Activated CD4-positive, CD25-positive, alpha-beta regulatory T cell (primary cell): ENCODE results near the gene ZNF397.
A peak's percentile ranks its signal among the peaks of the same experiment; 100 is the strongest.
"Not testable (repeated sequence)": the region's sequence is repeated elsewhere in the genome, so short reads cannot be mapped to it uniquely, and the experiment has no call there.

ENCODE experiments used
- DNase-seq, 4 experiments: peaks; one replicate each; lab custom pipeline; 2025; lab: John Stamatoyannopoulos, UW

The ZNF397 gene

DNA sequence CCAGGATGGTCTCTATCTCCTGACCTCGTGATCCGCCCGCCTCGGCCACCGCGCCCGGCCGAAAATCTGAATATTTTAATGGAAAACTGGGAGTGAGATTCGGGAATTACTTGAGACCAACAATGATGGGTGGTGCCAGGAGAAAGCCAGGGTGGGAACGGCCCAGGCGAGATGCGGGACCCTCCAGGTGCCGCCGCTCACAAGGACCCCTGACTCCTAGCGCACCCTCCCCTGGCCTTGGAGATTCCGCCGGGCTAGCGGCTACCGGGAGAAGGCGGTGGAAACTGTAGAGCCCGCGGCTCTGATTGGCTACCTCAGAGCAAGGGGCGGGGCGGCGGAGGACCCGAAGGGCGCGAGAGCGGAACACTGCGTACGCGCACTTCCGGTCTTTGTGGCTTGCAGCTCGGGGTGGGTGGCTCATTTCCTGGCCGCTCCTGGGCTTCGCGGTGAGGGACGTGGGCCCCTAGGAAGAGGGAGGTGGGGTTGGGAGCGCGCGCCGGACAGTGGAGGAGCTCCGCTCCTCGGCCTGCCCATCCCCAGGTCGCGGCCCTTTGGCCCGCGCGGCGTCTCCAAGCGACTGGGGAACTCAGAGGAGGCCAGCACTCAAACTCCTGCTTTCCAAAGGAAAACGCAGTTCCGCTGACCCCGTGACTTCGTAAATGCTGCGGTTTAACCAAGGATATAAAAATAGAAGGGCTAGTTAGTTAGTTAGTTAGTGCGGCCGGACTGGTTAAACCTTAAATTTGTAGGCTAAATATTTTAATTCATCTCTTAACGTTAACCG, at the start of gene ZNF397:
Gene ZNF397, plus strand, starts transcription at position 371 of the 784 bp plus-strand sequence. CDS start 1,437 bp downstream, outside the sequence.
- DNase-seq, result peak; percentile 82 to 91 (median 90)

DNA sequence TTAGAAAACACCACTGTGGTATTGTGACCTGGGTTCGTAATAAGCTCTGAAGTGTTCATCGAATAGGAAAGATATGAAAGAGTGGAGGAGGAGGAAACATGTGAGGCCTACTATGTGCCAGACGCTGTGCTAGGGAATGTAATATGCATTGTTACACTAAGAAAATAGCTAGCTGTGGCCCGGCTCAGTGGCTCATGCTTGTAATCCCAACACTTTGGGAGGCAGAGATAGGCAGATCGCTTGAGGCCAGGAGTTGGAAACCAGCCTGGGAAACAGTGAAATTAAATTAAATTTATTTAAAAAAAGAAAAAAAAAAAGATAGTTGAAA, 49.2 kb upstream of the ZNF397 start:
- DNase-seq, result no peak

DNA sequence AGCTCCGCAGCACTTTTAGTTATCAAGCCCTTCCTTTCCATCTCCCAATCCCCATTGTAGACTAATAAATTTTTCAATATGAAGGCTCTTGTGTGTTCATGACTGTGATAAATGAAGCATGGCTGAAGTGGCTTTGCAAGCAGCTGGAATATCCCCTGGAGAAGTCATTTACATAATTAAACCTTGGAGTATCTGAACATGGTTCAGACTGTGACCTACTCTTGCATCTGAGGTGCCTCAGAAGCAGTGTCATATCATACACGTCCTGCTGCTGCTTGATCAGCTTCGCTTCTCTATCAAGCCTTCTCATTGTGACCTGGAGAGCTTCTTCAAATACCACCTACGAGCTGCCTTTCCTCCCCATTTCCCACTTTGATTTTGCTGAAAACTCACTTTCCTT, 48.4 kb upstream of the ZNF397 start:
- no peak for DNase-seq

DNA sequence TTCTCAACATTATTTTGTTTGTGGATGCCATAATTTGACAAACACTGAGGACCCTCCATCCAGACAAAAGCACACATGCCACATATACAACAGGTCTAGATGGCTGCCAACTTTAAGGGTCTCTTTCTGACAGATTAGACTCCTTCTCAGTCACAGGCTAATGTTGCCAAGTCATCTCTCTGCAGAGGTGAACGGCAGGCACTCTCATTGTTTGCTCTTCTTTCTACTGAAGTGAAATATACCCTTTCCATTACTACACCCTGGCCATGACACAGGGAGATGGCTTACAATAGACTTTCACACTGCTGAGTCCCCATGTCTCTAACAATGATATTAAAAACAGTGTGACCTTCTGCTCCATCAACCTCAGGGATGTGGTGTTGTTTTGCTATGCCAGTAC, 47.5 kb upstream of the ZNF397 start:
- DNase-seq, result no peak

DNA sequence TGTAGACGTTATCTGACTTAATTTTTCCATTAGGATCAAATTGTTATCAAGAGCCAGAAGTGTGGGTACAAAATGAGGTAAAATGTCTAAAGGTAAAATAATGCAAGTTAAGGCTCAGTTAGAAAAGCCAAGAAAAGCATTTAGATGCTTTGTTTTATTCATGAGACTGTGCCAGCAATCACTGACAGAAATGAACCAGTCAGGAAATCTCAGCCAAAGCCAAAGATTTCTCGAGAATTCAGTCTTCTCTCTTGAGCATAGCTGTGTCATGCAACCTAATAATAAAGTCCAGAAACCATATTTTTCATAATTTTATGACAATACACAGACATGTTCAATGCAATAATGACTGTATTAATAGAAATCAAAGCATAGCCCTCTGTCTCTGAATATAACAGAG, 43.5 kb upstream of the ZNF397 start:
- DNase-seq, result no peak

DNA sequence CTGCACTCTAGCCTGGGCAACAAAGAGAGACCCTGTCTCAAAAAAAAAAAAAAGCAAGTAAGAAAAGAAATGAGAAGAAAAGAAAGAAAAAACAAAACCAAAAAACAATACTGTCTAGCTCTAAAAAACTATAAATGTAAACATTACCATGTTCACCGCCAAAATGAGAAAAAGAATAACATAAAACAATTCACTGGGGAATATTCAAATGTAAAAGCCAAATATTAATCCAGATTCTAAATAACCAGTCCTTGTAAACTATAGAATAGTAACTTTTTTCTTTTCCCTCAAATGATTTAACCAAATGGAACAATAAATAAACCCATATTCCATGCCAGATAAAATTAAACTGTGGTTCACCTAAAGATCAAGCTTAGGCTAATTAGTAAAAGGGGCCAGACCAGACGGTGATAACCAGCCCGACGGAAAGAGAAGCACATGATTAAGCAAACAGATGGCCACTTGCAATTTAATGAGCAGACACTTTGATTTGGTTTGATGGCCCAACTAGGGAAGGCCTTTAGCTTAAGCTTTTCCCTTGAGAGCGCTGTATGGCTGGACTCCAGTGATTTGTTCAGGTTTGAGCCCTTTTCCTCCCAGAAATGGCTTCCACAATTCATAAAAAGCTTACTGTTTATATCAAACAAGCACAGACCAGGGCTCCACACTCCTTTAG, 39.4 kb upstream of the ZNF397 start:
- no peak for DNase-seq

DNA sequence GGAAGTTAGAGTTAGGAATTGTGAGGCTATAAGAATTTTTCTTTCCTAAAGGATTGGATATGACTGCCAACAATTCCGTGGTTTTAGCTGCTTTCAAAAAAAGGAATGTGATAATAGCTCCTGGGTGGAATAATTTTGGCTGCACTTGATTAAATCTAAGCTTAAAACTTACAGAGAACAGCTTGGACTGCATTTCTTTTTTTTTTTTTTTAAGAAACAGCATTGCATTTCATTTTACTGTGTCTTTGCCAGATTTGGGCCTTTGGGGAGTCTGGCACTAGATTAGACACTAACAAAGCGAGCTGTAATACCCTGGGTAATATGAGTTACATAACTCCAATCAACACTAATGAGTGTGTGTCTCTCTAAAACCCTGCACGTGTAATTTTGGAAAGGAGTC, 37.8 kb upstream of the ZNF397 start:
- no peak for DNase-seq

DNA sequence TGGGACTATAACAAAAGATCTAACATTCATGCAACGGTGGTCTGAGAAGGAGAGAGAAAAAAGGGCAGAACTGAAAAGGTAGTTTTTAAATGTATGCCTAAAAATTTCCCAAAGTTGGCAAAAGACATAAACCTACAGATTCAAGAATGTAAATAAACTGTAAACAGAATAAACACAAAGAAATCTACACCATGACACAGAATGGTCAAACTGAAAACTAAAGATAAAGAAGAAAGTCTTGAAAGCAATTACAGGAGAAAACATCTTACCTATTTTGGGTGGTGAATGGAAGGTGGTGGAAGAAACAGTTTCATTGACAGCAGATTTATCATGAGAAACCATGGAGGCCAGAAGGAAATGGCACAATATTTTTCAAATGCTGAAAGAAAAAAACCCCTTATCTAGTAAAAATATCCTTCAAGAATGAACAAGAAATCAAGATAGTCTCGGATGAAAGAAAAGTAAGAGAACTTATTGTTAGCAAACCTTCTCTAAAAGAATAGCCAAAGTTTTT, 35.6 kb upstream of the ZNF397 start:
- DNase-seq, result no peak

DNA sequence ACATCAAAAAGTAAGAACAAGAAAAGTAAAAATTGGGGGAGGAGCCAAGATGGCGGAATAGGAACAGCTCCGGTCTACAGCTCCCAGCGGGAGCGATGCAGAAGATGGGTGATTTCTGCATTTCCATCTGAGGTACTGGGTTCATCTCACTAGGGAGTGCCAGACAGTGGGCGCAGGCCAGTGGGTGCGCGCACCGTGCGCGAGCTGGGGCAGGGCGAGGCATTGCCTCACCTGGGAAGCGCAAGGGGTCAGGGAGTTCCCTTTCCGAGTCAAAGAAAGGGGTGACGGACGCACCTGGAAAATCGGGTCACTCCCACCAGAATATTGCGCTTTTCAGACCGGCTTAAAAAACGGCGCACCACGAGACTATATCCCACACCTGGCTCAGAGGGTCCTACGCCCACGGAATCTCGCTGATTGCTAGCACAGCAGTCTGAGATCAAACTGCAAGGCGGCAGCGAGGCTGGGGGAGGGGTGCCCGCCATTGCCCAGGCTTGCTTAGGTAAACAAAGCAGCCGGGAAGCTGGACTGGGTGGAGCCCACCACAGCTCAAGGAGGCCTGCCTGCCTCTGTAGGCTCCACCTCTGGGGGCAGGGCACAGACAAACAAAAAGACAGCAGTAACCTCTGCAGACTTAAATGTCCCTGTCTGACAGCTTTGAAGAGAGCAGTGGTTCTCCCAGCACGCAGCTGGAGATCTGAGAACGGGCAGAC, 34.9 kb upstream of the ZNF397 start:
- DNase-seq, result not testable (repeated sequence)

DNA sequence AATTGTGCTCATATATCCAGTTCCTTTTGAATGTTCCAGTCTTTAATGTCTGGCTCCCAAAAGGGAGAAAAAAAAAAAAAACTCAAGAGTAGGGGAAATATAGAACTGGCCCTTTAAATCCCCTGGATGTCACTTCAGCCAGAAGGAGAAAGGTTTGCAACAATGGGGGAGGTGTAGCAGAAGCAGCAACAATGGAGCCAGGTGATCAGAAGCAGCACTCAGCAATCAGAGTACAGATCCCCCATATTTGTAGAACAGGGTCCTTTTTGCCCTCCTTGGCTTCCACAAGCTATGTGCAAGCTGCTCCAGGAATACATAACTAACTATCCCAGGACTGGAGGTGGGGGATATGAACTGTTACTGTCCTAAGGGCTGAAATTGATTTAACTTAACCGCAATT, 25.8 kb upstream of the ZNF397 start:
- no peak for DNase-seq

DNA sequence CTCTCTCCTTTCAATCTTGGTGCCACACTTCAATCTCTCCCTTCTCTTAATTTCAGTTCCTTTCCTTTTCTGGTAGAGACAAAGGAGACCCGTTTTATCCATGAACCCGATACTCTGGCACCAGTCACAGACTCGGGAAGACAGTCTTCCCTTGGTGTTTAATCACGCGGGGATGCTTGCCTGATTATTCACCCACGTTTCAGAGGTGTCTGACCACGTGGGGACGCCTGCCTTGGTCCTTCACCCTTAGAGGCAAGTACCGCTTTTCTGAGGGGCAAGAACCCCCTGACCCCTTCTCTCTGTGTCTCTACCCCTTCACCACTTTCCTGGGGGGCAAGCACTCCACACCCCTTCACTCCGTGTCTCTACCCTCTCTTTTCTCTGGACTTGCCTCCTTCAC, 24.2 kb upstream of the ZNF397 start:
- DNase-seq, result not testable (repeated sequence)

DNA sequence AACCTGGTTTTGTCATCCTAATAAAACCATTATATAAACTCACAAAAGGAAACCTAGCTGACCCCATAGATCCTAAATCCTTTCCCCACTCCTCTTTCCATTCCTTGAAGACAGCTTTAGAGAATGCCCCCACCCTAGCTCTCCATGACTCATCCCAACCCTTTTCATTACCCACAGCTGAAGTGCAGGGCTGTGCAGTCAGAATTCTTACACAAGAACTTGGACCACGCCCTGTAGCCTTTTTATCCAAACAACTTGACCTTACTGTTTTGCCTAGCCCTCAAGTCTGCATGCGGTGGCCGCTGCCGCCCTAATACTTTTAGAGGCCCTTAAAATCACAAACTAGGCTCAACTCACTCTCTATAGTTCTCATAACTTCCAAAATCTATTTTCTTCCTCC, 21.5 kb upstream of the ZNF397 start:
- DNase-seq, result not testable (repeated sequence)

DNA sequence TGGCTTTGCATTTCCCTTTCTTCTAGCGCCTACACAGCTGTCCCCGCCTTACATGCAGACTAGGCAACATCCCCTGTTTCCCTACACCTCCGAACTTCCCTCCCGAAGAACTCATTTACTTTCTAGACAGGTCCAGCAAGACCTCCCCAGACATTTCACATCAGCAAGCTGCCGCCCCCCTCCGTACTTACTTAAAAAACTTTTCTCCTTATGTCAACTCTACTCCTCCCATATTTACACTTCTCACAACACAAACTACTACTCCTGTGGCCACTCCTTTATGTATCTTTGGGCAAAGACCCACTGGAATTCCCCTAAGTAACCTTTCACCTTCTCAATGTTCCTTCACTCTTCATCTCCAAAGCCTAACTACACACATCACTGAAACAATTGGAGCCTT, 20.4 kb upstream of the ZNF397 start:
- no peak for DNase-seq

DNA sequence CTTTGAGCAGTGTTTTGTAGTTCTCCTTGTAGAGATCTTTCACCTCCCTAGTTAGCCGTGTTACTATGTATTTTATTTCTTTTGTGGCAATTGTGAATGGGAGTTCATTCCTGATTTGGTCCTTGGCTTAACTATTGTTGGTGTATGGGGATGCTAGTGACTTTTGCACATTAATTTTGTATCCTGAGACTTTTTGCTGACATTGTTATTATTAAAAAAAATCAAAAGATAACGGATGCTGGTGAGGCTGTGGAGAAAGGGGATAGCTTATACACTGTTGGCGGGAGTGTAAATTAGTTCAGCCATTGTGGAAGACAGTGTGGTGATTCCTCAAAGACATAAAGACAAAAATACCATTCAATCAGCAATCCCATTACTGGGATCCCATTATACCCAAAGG, 17.0 kb upstream of the ZNF397 start:
- no peak for DNase-seq

DNA sequence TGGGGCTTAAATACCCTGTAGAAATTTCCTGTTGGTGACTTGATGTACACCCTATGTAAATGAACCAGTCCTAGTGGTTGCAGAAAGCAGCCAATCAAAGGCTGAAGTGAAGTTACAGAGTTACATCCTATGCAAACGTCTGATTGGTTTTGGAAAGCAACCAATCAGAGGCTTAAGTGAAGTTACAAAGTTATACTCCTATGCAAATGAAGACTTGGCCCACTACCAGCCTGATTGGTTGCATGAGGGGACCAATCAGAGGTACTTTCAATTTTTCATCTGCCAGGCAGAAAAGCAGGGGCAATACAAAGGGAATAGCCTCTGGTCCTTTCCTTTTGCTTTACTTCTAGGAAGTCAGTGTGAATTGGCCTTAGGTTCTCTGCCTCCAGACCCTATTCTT, 13.6 kb upstream of the ZNF397 start:
- no peak for DNase-seq

DNA sequence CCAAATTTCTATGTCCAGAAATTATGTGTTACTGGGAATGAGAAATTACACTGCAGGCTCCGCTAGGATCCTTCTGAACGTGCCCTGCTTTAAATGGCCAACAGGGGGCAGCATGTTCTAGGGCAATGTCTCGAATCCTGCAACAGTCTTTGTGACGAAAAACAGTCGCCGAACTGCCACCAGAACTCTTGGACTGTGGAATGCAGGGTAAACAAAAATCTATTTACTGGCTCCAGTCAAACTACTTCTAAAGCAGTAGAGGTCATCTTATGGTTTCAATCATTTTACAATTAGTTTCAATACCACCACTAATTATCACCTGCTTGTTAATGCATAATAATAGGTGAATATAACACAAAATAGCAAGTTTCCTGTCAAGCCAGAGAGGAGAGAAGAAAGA, 9.8 kb upstream of the ZNF397 start:
- peak; percentile 36 to 70 (median 52) for DNase-seq

DNA sequence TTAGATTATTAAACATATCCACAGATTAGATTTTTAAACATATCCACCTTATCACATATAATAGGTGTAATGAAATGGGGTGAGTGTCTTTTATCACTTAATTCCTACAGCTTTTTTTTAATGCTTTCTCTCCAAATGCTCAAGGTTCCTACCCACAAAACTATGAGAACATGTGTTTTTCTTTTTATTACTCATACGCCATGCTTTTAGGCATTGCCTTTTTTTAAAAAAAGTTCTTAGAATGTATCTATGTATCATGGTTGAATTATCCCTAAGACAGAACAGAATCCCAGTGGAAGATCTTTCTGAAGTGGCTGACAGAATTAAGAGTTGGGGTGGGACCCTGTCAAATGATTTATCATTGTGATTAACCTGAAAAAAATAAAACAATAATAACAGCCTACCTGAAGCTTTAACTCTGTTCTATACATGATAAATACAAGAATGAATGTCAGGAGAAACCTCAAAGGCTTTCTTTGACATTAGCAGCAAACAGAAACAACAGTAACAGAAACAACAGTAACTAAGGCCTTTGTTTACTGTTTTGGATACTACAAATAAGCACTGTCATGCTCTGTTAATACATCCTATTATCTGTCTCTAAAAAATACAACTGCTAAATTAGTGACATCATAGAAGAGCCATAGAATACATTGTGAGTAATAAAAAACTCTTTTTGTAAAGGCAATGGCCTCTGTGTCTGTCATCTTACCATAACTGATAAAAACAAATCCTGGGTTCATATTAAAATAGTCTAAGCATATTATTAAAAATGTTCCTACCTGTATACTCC, 4.1 kb upstream of the ZNF397 start:
- DNase-seq, result no peak

DNA sequence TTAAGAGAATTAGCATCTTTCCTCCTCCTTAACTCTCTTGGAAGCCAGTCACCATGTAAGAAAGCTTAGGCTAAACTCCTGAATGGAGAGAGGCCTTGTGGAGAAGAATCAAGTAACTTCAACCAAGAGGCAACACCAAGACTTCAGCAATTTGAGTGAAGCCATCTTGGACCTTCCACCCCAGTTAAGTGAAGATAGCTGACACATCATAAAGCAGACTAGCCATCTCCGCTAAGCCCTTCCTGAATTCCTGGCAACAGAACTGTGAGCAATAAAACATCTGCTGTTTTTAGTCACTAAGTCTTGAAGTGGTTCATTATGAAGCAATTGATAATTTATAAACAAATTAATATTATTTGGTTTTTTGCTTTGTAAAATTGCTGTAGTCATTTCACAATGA, 1.5 kb upstream of the ZNF397 start:
- no peak for DNase-seq

DNA sequence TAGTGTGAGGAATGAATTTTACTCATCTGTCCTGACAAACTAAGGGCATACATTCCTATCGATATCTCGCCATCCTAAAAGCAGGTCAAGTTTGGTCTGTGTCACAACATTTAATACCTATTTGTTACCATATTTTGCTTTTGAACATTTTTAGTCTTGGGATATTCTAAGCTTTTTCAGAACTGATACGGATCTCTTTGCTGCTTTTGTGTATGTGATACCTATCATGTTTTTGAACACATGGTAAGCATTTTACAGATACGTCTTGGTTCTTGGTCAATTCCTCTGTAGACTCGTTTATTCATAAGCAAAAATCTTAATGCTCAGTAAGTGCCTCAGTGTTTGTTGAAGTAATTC, 592 bp downstream of the ZNF397 start:
- no peak for DNase-seq

DNA sequence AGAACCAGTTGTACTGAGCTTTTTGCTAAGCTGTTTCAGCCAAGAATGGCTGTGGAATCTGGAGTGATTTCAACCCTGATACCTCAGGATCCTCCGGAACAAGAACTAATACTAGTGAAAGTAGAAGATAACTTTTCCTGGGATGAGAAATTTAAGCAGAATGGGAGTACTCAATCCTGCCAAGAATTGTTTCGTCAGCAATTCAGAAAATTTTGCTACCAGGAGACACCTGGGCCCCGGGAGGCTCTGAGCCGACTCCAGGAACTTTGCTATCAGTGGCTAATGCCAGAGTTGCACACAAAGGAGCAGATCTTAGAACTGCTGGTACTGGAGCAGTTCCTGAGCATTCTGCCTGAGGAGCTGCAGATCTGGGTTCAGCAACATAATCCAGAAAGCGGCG, 1.6 kb downstream of the ZNF397 start:
- DNase-seq, result no peak

DNA sequence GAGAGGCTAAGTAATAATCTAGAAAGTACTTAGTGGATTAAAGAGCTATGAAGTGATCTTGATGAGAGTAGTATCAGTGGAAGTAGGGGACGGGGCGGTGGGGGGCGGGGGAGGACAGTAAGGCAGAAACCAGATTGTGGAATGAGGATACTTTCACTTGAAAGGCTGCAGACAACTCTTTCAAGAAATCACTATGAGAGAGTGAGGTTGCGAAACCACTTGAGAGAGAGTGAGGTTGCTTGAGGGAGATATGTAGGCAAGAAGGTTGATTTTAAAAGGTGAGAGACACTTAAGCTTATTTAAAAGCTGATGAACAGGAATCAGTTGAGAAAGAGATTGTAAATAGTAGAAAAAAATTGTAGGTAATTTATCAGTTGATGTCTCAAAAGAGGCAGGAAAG, 3.8 kb downstream of the ZNF397 start:
- no peak for DNase-seq

DNA sequence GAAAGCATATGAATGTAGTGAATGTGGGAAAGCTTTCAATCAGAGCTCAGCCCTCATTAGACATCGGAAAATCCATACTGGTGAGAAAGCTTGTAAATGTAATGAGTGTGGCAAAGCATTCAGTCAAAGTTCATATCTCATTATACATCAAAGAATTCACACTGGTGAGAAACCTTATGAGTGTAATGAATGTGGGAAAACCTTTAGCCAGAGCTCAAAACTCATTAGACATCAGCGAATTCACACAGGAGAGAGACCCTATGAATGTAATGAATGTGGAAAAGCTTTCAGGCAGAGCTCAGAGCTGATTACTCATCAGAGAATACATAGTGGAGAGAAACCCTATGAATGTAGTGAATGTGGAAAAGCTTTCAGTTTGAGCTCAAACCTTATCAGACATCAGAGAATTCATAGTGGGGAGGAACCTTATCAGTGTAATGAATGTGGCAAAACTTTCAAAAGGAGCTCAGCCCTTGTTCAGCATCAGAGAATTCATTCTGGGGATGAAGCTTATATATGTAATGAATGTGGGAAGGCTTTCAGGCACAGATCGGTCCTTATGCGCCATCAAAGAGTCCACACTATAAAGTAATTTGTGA, 5.0 kb downstream of the ZNF397 start:
- no peak for DNase-seq
